ENCODE measurements around the gene PER2. TPM values are rescaled to one million over a fixed set of nuclear protein-coding genes. Genes with fewer than 3 reads are reported as not detected.
A peak's percentile ranks its signal among the peaks of the same experiment; 100 is the strongest.

PER2 gene
- total RNA-seq, 4 donors from 2014 or later = 6.2 to 28.0 (median 12.0) TPM

- TF ChIP-seq POLR2A (IDR thresholded peaks at IDR 0.05) = no peak
- TF ChIP-seq CTCF (IDR thresholded peaks at IDR 0.05) = no peak
These were observed 56.6 kb downstream of the PER2 start for GRCh38 chr2:238231809-238232208.

DNA sequence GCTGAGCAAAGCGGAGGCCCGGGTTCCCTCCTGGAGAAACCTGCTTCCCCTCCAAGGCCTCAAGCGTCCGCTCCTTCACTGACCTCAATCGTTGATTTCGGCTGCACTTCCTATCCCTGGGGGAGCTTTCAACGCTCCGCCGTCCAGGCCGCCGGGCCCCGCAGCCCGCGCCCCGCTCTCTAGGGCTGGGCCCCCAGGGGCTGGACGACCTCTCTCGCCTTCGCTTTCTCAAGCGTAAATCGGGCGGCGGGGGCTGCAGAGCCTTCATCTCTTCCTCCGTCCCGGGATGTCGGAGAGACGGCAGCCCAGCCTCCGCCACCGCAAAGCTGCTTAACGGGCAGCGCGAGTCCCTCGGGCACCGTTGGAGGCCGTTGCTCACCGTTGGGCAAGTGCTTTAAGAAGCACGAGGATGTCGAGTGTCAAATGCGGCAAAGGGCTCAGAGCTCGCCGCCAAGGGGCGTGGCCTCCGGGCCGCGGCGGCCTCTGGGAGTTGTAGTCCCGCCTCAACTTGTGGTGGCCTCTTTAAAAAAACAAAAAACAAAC lies 57.1 kb downstream of the PER2 start:
- TF ChIP-seq CTCF (IDR thresholded peaks at IDR 0.05) = no peak
- TF ChIP-seq POLR2A (IDR thresholded peaks at IDR 0.05) = no peak
- intact Hi-C loops (cut with DNase I) = no loop called here
- 11 to 19% methylated on average over 8 to 16 of the region's 46 CpGs for WGBS, 2 donors
- no peak overlapping the region for H3K27ac ChIP-seq
- H3K36me3 ChIP-seq = no peaks in the 10 kb centered on the region
- no peak for DNase-seq
- H3K4me3 ChIP-seq = peak overlapping the region; percentile 44 to 75 (median 45)
- H3K9me3 ChIP-seq = no peaks in the 10 kb centered on the region
- H3K4me1 ChIP-seq = peaks cover 0 to 28% (median 6%) of the 10 kb centered on the region in 3 donors
- H3K27me3 ChIP-seq = peaks cover 0 to 22% (median 0%) of the 10 kb centered on the region in 4 donors

More at GRCh38 chr2:238231809-238232208, 56.6 kb downstream of the PER2 start:
- Histone ChIP-seq H3K4me3 (peak overlapping the region in 3 of 4 donors; percentile 45 to 75 (median 45)), H3K27ac (no peak overlapping the region), H3K9me3 (no peaks in the 10 kb centered on the region), H3K27me3 (peaks cover 0 to 27% (median 0%) of the 10 kb centered on the region in 4 donors), H3K36me3 (no peaks in the 10 kb centered on the region), H3K4me1 (peaks cover 0 to 28% (median 6%) of the 10 kb centered on the region in 3 donors)
- 55 to 56% methylated on average over 19 to 21 of the region's 21 CpGs for WGBS, 2 donors
- DNase-seq = no peak
- intact Hi-C loops (cut with DNase I) = no loop called here

- intact Hi-C loops (cut with DNase I) = no loop called here
- WGBS, 2 donors = 54 to 87% methylated on average over 5 of the region's 5 CpGs
- no peak for TF ChIP-seq CTCF (IDR thresholded peaks at IDR 0.05)
- TF ChIP-seq POLR2A (IDR thresholded peaks at IDR 0.05) = no peak
- DNase-seq = no peak
- Histone ChIP-seq H3K4me3 (peak overlapping the region in 3 of 4 donors; percentile 44 to 75 (median 45)), H3K27me3 (peaks cover 0 to 16% (median 0%) of the 10 kb centered on the region in 4 donors), H3K9me3 (no peaks in the 10 kb centered on the region), H3K27ac (no peak overlapping the region), H3K36me3 (no peaks in the 10 kb centered on the region), H3K4me1 (peaks cover 0 to 33% (median 7%) of the 10 kb centered on the region in 3 donors)
These were observed 57.7 kb downstream of the PER2 start for GRCh38 chr2:238230699-238231098.

DNA sequence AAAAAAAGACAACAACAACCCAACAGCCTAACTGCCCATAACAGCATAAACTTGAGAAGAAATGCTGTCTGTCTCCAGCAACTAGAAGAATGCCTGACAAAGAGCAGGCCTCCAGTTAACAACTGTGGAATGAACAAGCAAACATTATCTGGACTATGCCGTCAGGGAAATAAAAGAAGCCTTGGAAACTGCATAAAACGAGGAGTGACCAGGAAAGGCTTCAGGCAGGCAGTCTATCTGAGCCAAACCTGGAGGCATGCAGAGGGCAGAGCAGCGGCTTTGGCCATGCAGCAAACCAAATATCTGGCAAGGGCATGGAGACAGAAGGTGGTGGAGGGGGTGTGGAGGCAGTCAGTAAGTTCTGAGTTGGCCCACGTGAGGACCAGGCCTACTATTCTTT lies 59.7 kb downstream of the PER2 start:
- no peaks in the 10 kb centered on the region for H3K9me3 ChIP-seq
- no peak overlapping the region for H3K4me3 ChIP-seq
- no peak for DNase-seq
- 67 to 75% methylated on average over 4 of the region's 4 CpGs for WGBS, 2 donors
- intact Hi-C loops (cut with DNase I) = no loop called here
- TF ChIP-seq CTCF (IDR thresholded peaks at IDR 0.05) (no peak), POLR2A (IDR thresholded peaks at IDR 0.05) (no peak)
- peaks cover 0 to 30% (median 8%) of the 10 kb centered on the region in 3 donors for H3K4me1 ChIP-seq
- peaks cover 0 to 15% (median 0%) of the 10 kb centered on the region in 4 donors for H3K27me3 ChIP-seq
- H3K27ac ChIP-seq = no peak overlapping the region
- no peaks in the 10 kb centered on the region for H3K36me3 ChIP-seq

DNA sequence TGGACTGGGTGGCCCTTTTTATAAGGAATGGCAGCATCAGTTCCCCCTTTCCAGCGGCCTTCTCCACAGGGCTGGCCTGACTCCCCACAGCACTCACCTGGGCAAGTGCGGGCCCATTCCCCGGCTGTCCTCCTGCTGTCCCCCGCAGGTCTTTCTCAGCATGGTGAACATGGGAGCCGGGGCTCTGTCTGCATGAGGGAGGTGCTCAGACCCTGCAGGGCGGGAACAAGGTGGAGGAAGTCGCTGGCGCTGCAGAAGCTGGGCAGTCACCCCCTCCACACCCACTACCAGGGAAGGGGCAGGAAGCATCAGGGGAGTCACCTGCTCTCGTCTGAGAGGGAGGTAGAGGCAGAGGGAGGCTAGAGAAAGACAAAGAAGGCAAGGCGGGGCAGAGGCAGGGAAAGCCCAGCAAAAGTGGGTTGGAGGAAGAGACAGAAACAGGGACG lies 60.8 kb downstream of the PER2 start:
- Histone ChIP-seq H3K27ac (no peak overlapping the region), H3K4me3 (no peak overlapping the region), H3K27me3 (peaks cover 0 to 15% (median 0%) of the 10 kb centered on the region in 4 donors), H3K36me3 (no peaks in the 10 kb centered on the region), H3K4me1 (peaks cover 0 to 30% (median 8%) of the 10 kb centered on the region in 3 donors), H3K9me3 (no peaks in the 10 kb centered on the region)
- intact Hi-C loops (cut with DNase I) = no loop called here
- no peak for DNase-seq
- 72 to 77% methylated on average over 3 to 5 of the region's 11 CpGs for WGBS, 2 donors
- TF ChIP-seq POLR2A (IDR thresholded peaks at IDR 0.05) (no peak), CTCF (IDR thresholded peaks at IDR 0.05) (no peak)

Measured in esophagus squamous epithelium (tissue), 5 donors.